DOHH2 (cell line): ENCODE results near the gene DRD1.

ENCODE experiments used
- H3F3A ChIP-seq: fragments of 200-600 bp; sonication (generic), shearing (Covaris generic); 2 replicates; pipeline ENCODE4 v1.6.0; 2016; ENCODE audit warnings: antibody characterized with exemption, mild to moderate bottlenecking; ENCODE audit not compliant: control insufficient read depth, insufficient read depth
- H3K27ac ChIP-seq: fragments of 200-600 bp; sonication (generic); 2 replicates; pipeline ENCODE4 v1.5.1; 2014; ENCODE audit warnings: low read depth, mild to moderate bottlenecking, low read length, moderate library complexity
- H3K27me3 ChIP-seq: fragments of 200-600 bp; sonication (generic); 2 replicates; pipeline ENCODE4 v1.6.1; 2014; ENCODE audit warnings: mild to moderate bottlenecking, low read length, mixed read lengths; ENCODE audit not compliant: control insufficient read depth
- H3K36me3 ChIP-seq: fragments of 200-600 bp; sonication (generic); 2 replicates; pipeline ENCODE4 v1.6.1; 2014; ENCODE audit warnings: mild to moderate bottlenecking, low read length, moderate library complexity, mixed read lengths; ENCODE audit not compliant: control insufficient read depth
- H3K4me1 ChIP-seq: fragments of 200-600 bp; sonication (generic); 2 replicates; pipeline ENCODE4 v1.6.1; 2014; ENCODE audit warnings: mild to moderate bottlenecking, low read length, mixed read lengths; ENCODE audit not compliant: control insufficient read depth
- H3K4me2 ChIP-seq: fragments of 200-600 bp; sonication (generic); 2 replicates; pipeline ENCODE4 v1.6.0; 2014; ENCODE audit warnings: mild to moderate bottlenecking, low read length, moderate library complexity
- H3K4me3 ChIP-seq: fragments of 200-600 bp; sonication (generic); 2 replicates; pipeline ENCODE4 v1.5.1; 2014; ENCODE audit warnings: mild to moderate bottlenecking, low read length, mixed read lengths
- H3K79me2 ChIP-seq: fragments of 200-600 bp; sonication (generic); 2 replicates; pipeline ENCODE4 v1.6.1; 2014; ENCODE audit warnings: mild to moderate bottlenecking, low read length, mixed read lengths; ENCODE audit not compliant: control insufficient read depth
- H3K9me2 ChIP-seq: fragments of 200-600 bp; sonication (generic); replicated peaks from 2 replicates; pipeline ENCODE4 v1.6.1; 2014; ENCODE audit warnings: mild to moderate bottlenecking, low read length, mixed read lengths; ENCODE audit not compliant: control insufficient read depth
- H3K9me3 ChIP-seq: fragments of 200-600 bp; sonication (generic); 2 replicates; pipeline ENCODE4 v1.6.1; 2014; ENCODE audit warnings: antibody characterized with exemption, low read length, mixed read lengths; ENCODE audit not compliant: control insufficient read depth, insufficient read depth
- H4K20me1 ChIP-seq: fragments of 200-600 bp; sonication (generic); 2 replicates; pipeline ENCODE4 v1.6.0; 2014; ENCODE audit warnings: low read depth, mild to moderate bottlenecking, antibody characterized with exemption, low read length, moderate library complexity; ENCODE audit not compliant: control insufficient read depth, insufficient read depth
- EZH2phosphoT487 ChIP-seq: fragments of 200-600 bp; sonication (generic); IDR thresholded peaks from 2 replicates; pipeline ENCODE4 v1.6.1; 2017; ENCODE audit warnings: borderline replicate concordance, mild to moderate bottlenecking, antibody characterized with exemption, low read length, moderate library complexity, mixed read lengths
- TF ChIP-seq, protein P1 (sequence below): fragments of 200-600 bp; sonication (generic); IDR thresholded peaks from one replicate; pipeline ENCODE4 v1.5.1; 2014; ENCODE audit warnings: antibody characterized with exemption, mild to moderate bottlenecking, low read depth, low read length; ENCODE audit not compliant: poor library complexity, severe bottlenecking

DRD1 gene

DNA sequence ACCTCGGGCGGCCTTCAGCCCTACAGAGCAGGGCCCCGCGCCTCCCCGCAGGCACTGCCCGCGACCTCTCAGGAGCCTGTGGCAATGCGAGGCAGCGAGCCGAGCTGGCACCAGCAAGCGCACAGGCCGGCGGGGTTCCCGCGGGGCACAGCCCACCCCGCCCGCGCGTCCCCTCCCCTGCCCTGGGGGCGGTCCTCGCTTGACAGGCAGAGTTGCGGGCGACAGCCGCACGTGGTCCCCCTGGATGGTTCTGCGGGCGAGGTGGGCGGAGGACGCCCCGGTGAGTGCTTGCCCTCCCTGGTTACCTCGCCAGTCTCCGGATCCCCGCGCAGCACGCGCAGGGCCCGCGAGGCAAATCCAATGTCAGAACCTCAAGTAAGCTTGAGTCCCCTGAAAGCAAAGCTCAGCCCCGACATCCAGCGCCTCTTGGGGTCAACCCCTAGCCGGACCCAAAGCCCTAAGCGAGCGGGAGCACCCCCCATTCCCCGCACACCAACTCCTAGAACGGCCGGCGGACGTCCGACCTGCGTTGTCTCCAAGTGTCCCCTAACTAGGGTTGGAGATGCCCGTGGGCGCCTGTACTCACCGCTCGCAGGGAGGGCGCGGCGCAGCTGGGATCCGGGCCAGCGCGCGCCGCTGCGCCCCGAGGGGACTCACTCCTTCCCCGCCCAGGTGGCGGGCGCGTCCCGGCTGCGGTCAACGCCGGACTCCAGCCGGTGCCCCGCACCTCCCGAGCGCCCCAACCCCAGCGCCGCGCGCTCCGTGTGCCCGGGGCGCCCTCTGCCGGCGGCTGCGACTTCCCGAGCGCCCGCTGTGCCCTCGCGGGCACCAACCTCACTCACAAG is at the start of gene DRD1:
DRD1 (minus strand) TSS at position 123 of the 845 bp plus-strand sequence. CDS start 1,083 bp downstream, outside the sequence.
- H3K4me2 ChIP-seq: no peak within 1 kb of the TSS
- H3K9me3 ChIP-seq: no peaks in the 10 kb centered on the region
- H3K27me3 ChIP-seq: peaks cover 12% of the 10 kb centered on the region
- no peaks in the 10 kb centered on the region for H3K4me1 ChIP-seq
- H3K4me3 ChIP-seq: no peak within 1 kb of the TSS
- no peaks in the 10 kb centered on the region for H3K36me3 ChIP-seq
- no peak for TF ChIP-seq EZH2phosphoT487
- TF ChIP-seq, protein P1, sequence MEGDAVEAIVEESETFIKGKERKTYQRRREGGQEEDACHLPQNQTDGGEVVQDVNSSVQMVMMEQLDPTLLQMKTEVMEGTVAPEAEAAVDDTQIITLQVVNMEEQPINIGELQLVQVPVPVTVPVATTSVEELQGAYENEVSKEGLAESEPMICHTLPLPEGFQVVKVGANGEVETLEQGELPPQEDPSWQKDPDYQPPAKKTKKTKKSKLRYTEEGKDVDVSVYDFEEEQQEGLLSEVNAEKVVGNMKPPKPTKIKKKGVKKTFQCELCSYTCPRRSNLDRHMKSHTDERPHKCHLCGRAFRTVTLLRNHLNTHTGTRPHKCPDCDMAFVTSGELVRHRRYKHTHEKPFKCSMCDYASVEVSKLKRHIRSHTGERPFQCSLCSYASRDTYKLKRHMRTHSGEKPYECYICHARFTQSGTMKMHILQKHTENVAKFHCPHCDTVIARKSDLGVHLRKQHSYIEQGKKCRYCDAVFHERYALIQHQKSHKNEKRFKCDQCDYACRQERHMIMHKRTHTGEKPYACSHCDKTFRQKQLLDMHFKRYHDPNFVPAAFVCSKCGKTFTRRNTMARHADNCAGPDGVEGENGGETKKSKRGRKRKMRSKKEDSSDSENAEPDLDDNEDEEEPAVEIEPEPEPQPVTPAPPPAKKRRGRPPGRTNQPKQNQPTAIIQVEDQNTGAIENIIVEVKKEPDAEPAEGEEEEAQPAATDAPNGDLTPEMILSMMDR: peak; percentile 25
- no peaks in the 10 kb centered on the region for H3K9me2 ChIP-seq
- no peaks in the 10 kb centered on the region for H4K20me1 ChIP-seq
- no peaks in the 10 kb centered on the region for H3F3A ChIP-seq
- no peak within 1 kb of the TSS for H3K27ac ChIP-seq
- H3K79me2 ChIP-seq: no peaks in the 10 kb centered on the region

DNA sequence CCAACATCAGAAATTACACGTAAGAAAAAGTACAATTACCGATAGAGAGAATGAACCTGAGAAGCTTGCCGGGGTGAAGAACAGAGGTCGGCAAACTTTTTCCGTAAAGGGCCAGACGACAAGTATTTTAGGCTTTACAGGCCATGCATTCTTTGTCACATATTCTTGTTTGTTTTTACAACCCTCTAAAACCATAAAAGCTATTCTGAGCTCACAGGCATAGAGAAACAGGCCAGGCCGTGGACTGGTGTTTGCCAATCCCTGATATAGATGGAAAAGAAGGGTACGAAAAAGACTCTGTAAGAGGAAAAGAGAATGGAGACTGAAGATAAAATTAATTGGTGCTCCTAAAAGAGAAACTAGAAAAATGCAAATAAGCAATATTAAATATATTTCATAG is 49.7 kb upstream of the DRD1 start:
- no peaks in the 10 kb centered on the region for H3K4me1 ChIP-seq
- H3K27ac ChIP-seq: no peak overlapping the region
- no peaks in the 10 kb centered on the region for H3K9me2 ChIP-seq
- H3K36me3 ChIP-seq: peaks cover 91% of the 10 kb centered on the region
- H3K27me3 ChIP-seq: no peaks in the 10 kb centered on the region
- no peaks in the 10 kb centered on the region for H3F3A ChIP-seq
- no peaks in the 10 kb centered on the region for H3K9me3 ChIP-seq
- no peak for TF ChIP-seq EZH2phosphoT487
- TF ChIP-seq, protein P1: no peak
- H4K20me1 ChIP-seq: peaks cover 18% of the 10 kb centered on the region
- no peak overlapping the region for H3K4me2 ChIP-seq
- peaks cover 86% of the 10 kb centered on the region for H3K79me2 ChIP-seq
- no peak overlapping the region for H3K4me3 ChIP-seq

DNA sequence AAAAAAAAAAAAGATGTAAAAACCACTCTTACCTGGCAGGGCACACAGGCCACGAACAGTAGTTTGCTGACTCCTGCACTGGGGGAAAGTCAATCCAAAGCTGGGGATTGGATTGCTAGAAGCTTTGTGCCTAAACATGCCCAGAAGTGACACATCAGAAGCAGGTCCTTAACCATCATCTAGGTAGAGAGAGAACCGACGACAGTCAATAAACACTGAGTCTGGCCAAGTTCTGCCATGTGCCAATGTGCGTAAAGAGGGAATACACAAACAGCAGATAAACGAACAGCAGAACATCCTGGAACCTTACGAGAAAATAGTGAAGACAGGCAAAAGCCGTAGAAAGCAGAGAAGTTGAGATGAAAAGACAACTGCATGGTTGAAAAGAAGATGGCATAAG is 49.3 kb upstream of the DRD1 start:
- Histone ChIP-seq H3K27me3 (no peaks in the 10 kb centered on the region), H3F3A (no peaks in the 10 kb centered on the region), H3K4me1 (no peaks in the 10 kb centered on the region), H3K4me2 (no peak overlapping the region), H4K20me1 (peaks cover 18% of the 10 kb centered on the region), H3K79me2 (peaks cover 90% of the 10 kb centered on the region), H3K9me3 (no peaks in the 10 kb centered on the region), H3K27ac (no peak overlapping the region), H3K4me3 (no peak overlapping the region), H3K36me3 (peaks cover 91% of the 10 kb centered on the region), H3K9me2 (no peaks in the 10 kb centered on the region)
- TF ChIP-seq EZH2phosphoT487: no peak
- TF ChIP-seq, protein P1: no peak
